ENCODE data around the gene SLCO4C1. TPM values are rescaled to one million over a fixed set of nuclear protein-coding genes. Genes with fewer than 3 reads are reported as not detected.

Gene SLCO4C1
- total and polyA plus RNA-seq, 2 experiments from 2014 or later: 6.2 to 20.5 TPM

DNA sequence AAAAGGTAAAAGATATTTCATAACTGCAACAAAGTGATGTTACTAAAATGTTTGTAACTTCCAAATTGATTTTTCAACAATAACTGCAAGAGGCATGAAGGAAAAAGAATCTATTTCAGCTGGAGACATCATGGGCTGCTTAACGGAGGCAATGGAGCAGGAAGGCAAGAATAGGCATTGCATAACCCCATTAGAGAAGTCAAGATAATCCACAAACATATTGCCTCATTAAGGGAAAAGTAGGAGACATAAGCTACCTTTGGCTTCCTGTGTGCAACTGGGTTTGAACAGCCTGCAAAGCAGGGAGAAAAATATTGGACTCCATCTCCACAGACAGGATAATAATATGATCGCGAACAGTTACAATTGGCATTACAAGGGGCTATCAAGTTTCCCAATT, 46.7 kb downstream of the SLCO4C1 start:
- no peaks in the 10 kb centered on the region for H3K9me2 ChIP-seq (replicated peaks; ENCODE audit: insufficient read depth)
- DNase-seq (ENCODE audit: low spot score): no peak
- no peaks in the 10 kb centered on the region for H3K4me1 ChIP-seq (ENCODE audit: insufficient read depth)
- no peaks in the 10 kb centered on the region for H3K36me3 ChIP-seq (replicated peaks; ENCODE audit: insufficient read depth, low read depth)
- H3K4me2 ChIP-seq: no peak overlapping the region
- no peaks in the 10 kb centered on the region for H3K79me2 ChIP-seq
- H3K27ac ChIP-seq: no peak overlapping the region
- no peak overlapping the region for H2AFZ ChIP-seq
- H3K27me3 ChIP-seq: no peaks in the 10 kb centered on the region
- H4K20me1 ChIP-seq (ENCODE audit: insufficient read depth, poor library complexity, severe bottlenecking): no peaks in the 10 kb centered on the region
- TF ChIP-seq CTCF (IDR thresholded peaks at IDR 0.05; ENCODE audit: poor library complexity): no peak
- TF ChIP-seq EZH2 (IDR thresholded peaks at IDR 0.05; ENCODE audit: borderline replicate concordance): no peak
- H3K9me3 ChIP-seq (ENCODE audit: low read depth): no peaks in the 10 kb centered on the region
- no peak overlapping the region for H3K4me3 ChIP-seq
- 75% methylated on average over 3 of the region's 3 CpGs for WGBS (ENCODE audit: low lambda C conversion rate, missing lambda C conversion rate)

DNA sequence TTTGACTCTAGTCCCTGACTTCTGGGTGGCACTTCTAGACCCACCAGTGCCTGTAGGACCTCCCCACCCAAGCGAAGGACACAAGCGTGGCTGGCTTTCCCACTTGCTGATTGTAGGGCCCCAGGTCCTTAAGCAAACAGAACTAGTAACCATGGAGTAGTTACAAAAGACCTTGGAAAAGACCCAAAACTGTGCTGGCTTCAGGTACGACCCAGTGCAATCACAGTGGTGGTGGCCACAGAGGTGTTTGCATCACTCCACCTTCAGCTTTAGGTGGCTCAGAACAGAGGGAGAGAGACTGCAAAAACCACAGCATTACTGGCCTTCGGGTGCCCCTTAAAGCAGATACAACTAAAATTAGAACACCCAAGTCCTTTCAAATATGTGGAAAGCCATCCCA, 52.9 kb downstream of the SLCO4C1 start:
- H3K27me3 ChIP-seq: no peaks in the 10 kb centered on the region
- no peak overlapping the region for H2AFZ ChIP-seq
- H3K36me3 ChIP-seq (replicated peaks; ENCODE audit: insufficient read depth, low read depth): no peaks in the 10 kb centered on the region
- no peaks in the 10 kb centered on the region for H3K9me3 ChIP-seq (ENCODE audit: low read depth)
- H3K9me2 ChIP-seq (replicated peaks; ENCODE audit: insufficient read depth): no peaks in the 10 kb centered on the region
- no peak for TF ChIP-seq CTCF (IDR thresholded peaks at IDR 0.05; ENCODE audit: poor library complexity)
- no peak for TF ChIP-seq EZH2 (IDR thresholded peaks at IDR 0.05; ENCODE audit: borderline replicate concordance)
- H4K20me1 ChIP-seq (ENCODE audit: insufficient read depth, poor library complexity, severe bottlenecking): no peaks in the 10 kb centered on the region
- H3K27ac ChIP-seq: no peak overlapping the region
- WGBS (ENCODE audit: low lambda C conversion rate, missing lambda C conversion rate): 92% methylated on average over 4 of the region's 4 CpGs
- no peaks in the 10 kb centered on the region for H3K79me2 ChIP-seq
- no peak overlapping the region for H3K4me3 ChIP-seq
- peaks cover 5% of the 10 kb centered on the region for H3K4me1 ChIP-seq (ENCODE audit: insufficient read depth)
- H3K4me2 ChIP-seq: no peak overlapping the region
- DNase-seq (ENCODE audit: low spot score): peak; percentile 13

- Histone ChIP-seq H3K9me2 (replicated peaks; ENCODE audit: insufficient read depth) (no peaks in the 10 kb centered on the region), H2AFZ (no peak overlapping the region), H3K4me2 (no peak overlapping the region), H3K9me3 (ENCODE audit: low read depth) (no peaks in the 10 kb centered on the region), H3K4me3 (no peak overlapping the region), H4K20me1 (ENCODE audit: insufficient read depth, poor library complexity, severe bottlenecking) (no peaks in the 10 kb centered on the region), H3K27me3 (no peaks in the 10 kb centered on the region), H3K27ac (peak overlapping the region; percentile 14), H3K79me2 (no peaks in the 10 kb centered on the region), H3K4me1 (ENCODE audit: insufficient read depth) (peaks cover 5% of the 10 kb centered on the region), H3K36me3 (replicated peaks; ENCODE audit: insufficient read depth, low read depth) (no peaks in the 10 kb centered on the region)
- TF ChIP-seq CTCF (IDR thresholded peaks at IDR 0.05; ENCODE audit: poor library complexity) (no peak), EZH2 (IDR thresholded peaks at IDR 0.05; ENCODE audit: borderline replicate concordance) (no peak), EZH2phosphoT487 (IDR thresholded peaks at IDR 0.05; ENCODE audit: low read depth, severe bottlenecking, unreplicated experiment) (no peak)
- WGBS (ENCODE audit: low lambda C conversion rate, missing lambda C conversion rate): 83% methylated on average over 1 of the region's 1 CpG
- DNase-seq (ENCODE audit: low spot score): peak; percentile 38
Measured at GRCh38 chr5:102241809-102242421, 54.2 kb downstream of the SLCO4C1 start.
